IMR-90 (cell line): ENCODE data around the gene FOXO1. TPM values are rescaled to one million over a fixed set of nuclear protein-coding genes. Genes with fewer than 3 reads are reported as not detected.

Source experiments
- ATAC-seq: fragments of 200-7000 bp; cut with Tn5 transposase; 2 replicates; pipeline ENCODE4 v1.9.1; 2020; ENCODE audit warnings: low read depth, mild to moderate bottlenecking, moderate library complexity
- BruUV-seq: library from RNA; stranded (reverse); fragments of 400-500 nt; replicated peaks from 2 replicates; lab custom pipeline; 2021; lab: Mats Ljungman, UMichigan
- CTCF ChIA-PET: fragments of 300-600 bp; formaldehyde crosslinking; extraction: SDS; loops from one replicate; lab custom pipeline; 2021; ENCODE audit warnings: antibody characterized with exemption; lab: Yijun Ruan, JAX
- POLR2A ChIA-PET: fragments of 300-600 bp; sonication (Branson Sonifier 250); formaldehyde crosslinking; loops from one replicate; lab custom pipeline; 2022; ENCODE audit warnings: antibody characterized with exemption; ENCODE audit not compliant: unreplicated experiment; lab: Charles Lee
- DNase-seq: peaks from one replicate; pipeline ENCODE4 v3.0.0; 2013
- H2AFZ ChIP-seq: replicated peaks from 2 replicates; pipeline ENCODE3; 2013; ENCODE audit warnings: low read length, mild to moderate bottlenecking; ENCODE audit not compliant: poor library complexity
- H2AK5ac ChIP-seq: 2 replicates; pipeline ENCODE4 v1.6.1; 2013; ENCODE audit warnings: low read depth, low read length, inconsistent platforms
- H2AK9ac ChIP-seq: replicated peaks from 2 replicates; pipeline ENCODE3; 2013; ENCODE audit warnings: mild to moderate bottlenecking, low read depth, low read length, moderate library complexity; ENCODE audit not compliant: poor library complexity
- H2BK120ac ChIP-seq: 2 replicates; pipeline ENCODE4 v1.6.1; 2013; ENCODE audit warnings: low read depth, low read length, inconsistent platforms
- H2BK15ac ChIP-seq: 3 replicates; pipeline ENCODE4 v1.6.1; 2013; ENCODE audit warnings: low read depth, low read length, inconsistent platforms
- H2BK20ac ChIP-seq: 2 replicates; pipeline ENCODE4 v1.6.1; 2013; ENCODE audit warnings: low read depth, mild to moderate bottlenecking, inconsistent platforms, low read length, moderate library complexity
- H2BK5ac ChIP-seq: 2 replicates; pipeline ENCODE4 v1.6.1; 2013; ENCODE audit warnings: mild to moderate bottlenecking, low read depth, low read length, inconsistent platforms; ENCODE audit not compliant: poor library complexity, severe bottlenecking
- H3K14ac ChIP-seq: replicated peaks from 2 replicates; pipeline ENCODE4 v1.6.1; 2013; ENCODE audit warnings: low read depth, low read length, inconsistent platforms
- H3K18ac ChIP-seq: 2 replicates; pipeline ENCODE4 v1.6.1; 2013; ENCODE audit warnings: low read depth, low read length, control low read depth
- H3K23ac ChIP-seq: 2 replicates; pipeline ENCODE4 v1.6.1; 2013; ENCODE audit warnings: low read depth, low read length, inconsistent platforms
- H3K27ac ChIP-seq: 2 replicates; pipeline ENCODE4 v1.5.1; 2013; ENCODE audit warnings: mild to moderate bottlenecking, control low read depth, low read length; ENCODE audit not compliant: insufficient read depth
- H3K27me3 ChIP-seq: 2 replicates; pipeline ENCODE4 v1.6.1; 2013; ENCODE audit warnings: low read length; ENCODE audit not compliant: control insufficient read depth, insufficient read depth
- H3K36me3 ChIP-seq: 2 replicates; pipeline ENCODE4 v1.6.1; 2013; ENCODE audit warnings: low read length, mixed read lengths; ENCODE audit not compliant: control insufficient read depth, insufficient read depth
- H3K4ac ChIP-seq: 2 replicates; pipeline ENCODE4 v1.6.1; 2013; ENCODE audit warnings: low read depth, low read length, inconsistent platforms
- H3K4me1 ChIP-seq: 2 replicates; pipeline ENCODE4 v1.6.1; 2013; ENCODE audit warnings: low read length, mixed read lengths; ENCODE audit not compliant: control insufficient read depth, insufficient read depth
- H3K4me2 ChIP-seq: 2 replicates; pipeline ENCODE4 v1.6.1; 2013; ENCODE audit warnings: low read depth, mild to moderate bottlenecking, control low read depth, low read length, moderate library complexity
- H3K4me3 ChIP-seq: 2 replicates; pipeline ENCODE4 v1.5.1; 2013; ENCODE audit warnings: low read depth, mild to moderate bottlenecking, control low read depth, low read length, moderate library complexity; ENCODE audit not compliant: insufficient read depth
- H3K56ac ChIP-seq: 2 replicates; pipeline ENCODE4 v1.6.1; 2013; ENCODE audit warnings: low read length, inconsistent platforms; ENCODE audit not compliant: insufficient read depth; ENCODE audit errors: extremely low read depth
- H3K79me1 ChIP-seq, 2 experiments: 2 replicates each; pipeline ENCODE4 v1.6.1; 2013; ENCODE audit warnings: low read length in 2 of 2, inconsistent platforms in 1 of 2, low read depth in 1 of 2
- H3K9ac ChIP-seq: 2 replicates; pipeline ENCODE4 v1.6.1; 2013; ENCODE audit warnings: low read depth, low read length, control low read depth
- H3K9me1 ChIP-seq: 2 replicates; pipeline ENCODE4 v1.6.1; 2013; ENCODE audit warnings: low read length, inconsistent platforms; ENCODE audit not compliant: insufficient read depth
- H3K9me3 ChIP-seq: 2 replicates; pipeline ENCODE4 v1.6.1; 2013; ENCODE audit warnings: low read length; ENCODE audit not compliant: control insufficient read depth, insufficient read depth
- H4K20me1 ChIP-seq: 2 replicates; pipeline ENCODE4 v1.6.1; 2013; ENCODE audit warnings: low read length, inconsistent platforms; ENCODE audit not compliant: insufficient read depth
- H4K5ac ChIP-seq: 2 replicates; pipeline ENCODE4 v1.6.1; 2013; ENCODE audit warnings: mild to moderate bottlenecking, low read depth, low read length, control low read depth
- H4K8ac ChIP-seq, 2 experiments: 2 replicates each; pipeline ENCODE4 v1.6.1; 2013; ENCODE audit warnings: low read depth in 2 of 2, low read length in 2 of 2, control low read depth in 1 of 2, inconsistent platforms in 1 of 2
- H4K91ac ChIP-seq: 2 replicates; pipeline ENCODE4 v1.6.1; 2013; ENCODE audit warnings: low read depth, low read length, inconsistent platforms; ENCODE audit not compliant: insufficient read depth
- BHLHE40 ChIP-seq: fragments of 150-350 bp; IDR thresholded peaks from 2 replicates; pipeline ENCODE4 v1.6.1; 2016; ENCODE audit warnings: mild to moderate bottlenecking, low read depth, low read length
- CHD1 ChIP-seq: IDR thresholded peaks from 2 replicates; pipeline ENCODE4 v1.6.1; 2012; ENCODE audit warnings: low read depth, low read length, improper control_type of control experiment
- ELK1 ChIP-seq: fragments of 150-350 bp; IDR thresholded peaks from 2 replicates; pipeline ENCODE4 v1.6.1; 2016; ENCODE audit warnings: low read depth, mild to moderate bottlenecking, low read length, moderate library complexity, borderline replicate concordance
- FOS ChIP-seq: fragments of 150-350 bp; IDR thresholded peaks from 2 replicates; pipeline ENCODE4 v1.6.1; 2016; ENCODE audit warnings: low read depth, low read length
- MXI1 ChIP-seq: IDR thresholded peaks from 2 replicates; pipeline ENCODE4 v1.6.1; 2012; ENCODE audit warnings: low read depth, mild to moderate bottlenecking, low read length, moderate library complexity, borderline replicate concordance
- NFE2L2 ChIP-seq: fragments of 150-350 bp; IDR thresholded peaks from 2 replicates; pipeline ENCODE4 v1.6.1; 2016; ENCODE audit warnings: low read depth, mild to moderate bottlenecking, low read length
- POLR2A ChIP-seq: IDR thresholded peaks from 2 replicates; pipeline ENCODE4 v1.6.1; 2012; ENCODE audit warnings: mild to moderate bottlenecking, low read depth, low read length
- RAD21 ChIP-seq: IDR thresholded peaks from 2 replicates; pipeline ENCODE4 v1.6.1; 2012; ENCODE audit warnings: low read length, improper control_type of control experiment
- RCOR1 ChIP-seq: IDR thresholded peaks from 2 replicates; pipeline ENCODE4 v1.6.1; 2012; ENCODE audit warnings: mild to moderate bottlenecking, low read length, improper control_type of control experiment; ENCODE audit not compliant: insufficient replicate concordance
- RFX5 ChIP-seq: IDR thresholded peaks from 2 replicates; pipeline ENCODE4 v1.8.0; 2012; ENCODE audit warnings: low read depth, mild to moderate bottlenecking, low read length, moderate library complexity
- SMC3 ChIP-seq: fragments of 150-350 bp; IDR thresholded peaks from 2 replicates; pipeline ENCODE4 v1.6.1; 2016; ENCODE audit warnings: low read depth, mild to moderate bottlenecking, antibody characterized with exemption, low read length, moderate library complexity
- WGBS, 2 experiments: methylation state at CpG; one replicate each; pipeline versions ENCODE4 v1.1.5 to v1.1.7; 2013; ENCODE audit warnings: missing lambda C conversion rate in 2 of 2; ENCODE audit not compliant: insufficient read length in 1 of 2; ENCODE audit errors: extremely low coverage in 2 of 2; 5-methylcytosine and 5-hydroxymethylcytosine counted together
- dilution Hi-C: fragments of 300-500 bp; cut with HindIII; formaldehyde crosslinking; loops from one replicate; pipeline ENCODE4 v1.14.3; 2018; ENCODE audit warnings: low sequenced_read_pairs; ENCODE audit not compliant: unreplicated experiment
- in situ Hi-C: fragments of 300-500 bp; cut with MboI; formaldehyde crosslinking; loops from 3 replicates; pipeline ENCODE4 v1.14.3; 2019; ENCODE audit warnings: low sequenced_read_pairs, inconsistent platforms, mixed read lengths
- intact Hi-C: fragments of 100-400 bp; cut with micrococcal nuclease; formaldehyde crosslinking; loops from 2 replicates; pipeline ENCODE4 v1.10.0; 2022
- polyA plus RNA-seq, 3 experiments: library from polyadenylated mRNA; depleted of rRNA; stranded (reverse); fragments of >200 nt; gene quantifications; 2 replicates each; pipeline ENCODE4 v1.2.3, GENCODE V29; 2012; ENCODE audit warnings: low replicate concordance in 1 of 3
- total RNA-seq: library from RNA; depleted of rRNA; stranded (reverse); fragments of >200 nt; gene quantifications from 2 replicates; pipeline ENCODE4 v1.2.3, GENCODE V29; 2012

FOXO1 gene
- total and polyA plus RNA-seq, 2 of the 4 experiments (the other 2 are of a cell fraction) = 0.12 to 0.18 TPM

GRCh38 chr13:40539576-40540327 is 126.7 kb downstream of the FOXO1 start:
- Histone ChIP-seq H2BK120ac (no peak overlapping the region), H3K23ac (no peak overlapping the region), H4K8ac (no peak overlapping the region), H3K14ac (no peak overlapping the region), H4K91ac (no peak overlapping the region), H3K4me2 (no peak overlapping the region), H3K9ac (no peak overlapping the region), H2AK9ac (no peak overlapping the region), H3K9me3 (no peaks in the 10 kb centered on the region), H2AK5ac (no peak overlapping the region), H3K18ac (no peak overlapping the region), H2BK20ac (no peak overlapping the region), H3K4me3 (no peak overlapping the region), H3K27ac (no peak overlapping the region), H3K79me1 (no peaks in the 10 kb centered on the region), H4K5ac (no peak overlapping the region), H3K56ac (no peak overlapping the region), H3K36me3 (no peaks in the 10 kb centered on the region), H4K20me1 (no peaks in the 10 kb centered on the region), H2AFZ (no peak overlapping the region), H2BK15ac (no peak overlapping the region), H3K27me3 (no peaks in the 10 kb centered on the region), H3K4ac (no peak overlapping the region), H2BK5ac (no peak overlapping the region), H3K4me1 (peaks cover 2% of the 10 kb centered on the region; the same call in 1 of the 2 replicates), H3K9me1 (no peaks in the 10 kb centered on the region)
- no TSS peak for BruUV-seq
- dilution Hi-C loops = no loop called here
- no peak for TF ChIP-seq POLR2A
- no peak for TF ChIP-seq ELK1
- no peak for TF ChIP-seq FOS
- no peak for TF ChIP-seq NFE2L2
- no peak for TF ChIP-seq MXI1
- no peak for TF ChIP-seq RFX5
- no peak for TF ChIP-seq RCOR1
- TF ChIP-seq SMC3 = no peak
- no peak for TF ChIP-seq CHD1
- no peak for TF ChIP-seq BHLHE40
- TF ChIP-seq RAD21 = no peak
- ATAC-seq (no peak), DNase-seq (no peak)
- in situ Hi-C loops = no loop called here
- CTCF ChIA-PET = no interaction called here
- intact Hi-C loops = no loop called here
- POLR2A ChIA-PET = no interaction called here
- WGBS, 2 experiments = no CpG with 5 or more reads among the region's 9 CpGs
